Fibroblast of villous mesenchyme (primary cell): ENCODE results near the gene AKT1. TPM values are rescaled to one million over a fixed set of nuclear protein-coding genes. Genes with fewer than 3 reads are reported as not detected.

Source experiments
- DNase-seq: peaks from one replicate; pipeline ENCODE4 v3.0.0-alpha.2; 2010; ENCODE audit warnings: low read depth
- H3K4me3 ChIP-seq: 2 replicates; pipeline ENCODE4 v1.5.1; 2011; ENCODE audit warnings: low read depth, mild to moderate bottlenecking, low read length
- CTCF ChIP-seq: IDR thresholded peaks from 2 replicates; pipeline ENCODE4 v1.5.1; 2012; ENCODE audit warnings: low read depth, mild to moderate bottlenecking, low read length; ENCODE audit not compliant: insufficient read depth
- total RNA-seq: library from RNA; depleted of rRNA; stranded (reverse); fragments of >200 nt; gene quantifications from 2 replicates; pipeline ENCODE4 v1.2.3, GENCODE V29; 2012

The AKT1 gene
- total RNA-seq, 1 donor = 233 TPM

- DNase-seq = no peak
- TF ChIP-seq CTCF = no peak
- no peak overlapping the region for H3K4me3 ChIP-seq
Observed at GRCh38 chr14:104792101-104792884, 3.3 kb downstream of the AKT1 start.

- no peak for DNase-seq
- H3K4me3 ChIP-seq = no peak overlapping the region
- TF ChIP-seq CTCF = no peak
Observed at GRCh38 chr14:104791425-104791824, 4.1 kb downstream of the AKT1 start.

GRCh38 chr14:104789752-104790743, 5.5 kb downstream of the AKT1 start:
- DNase-seq = no peak
- no peak overlapping the region for H3K4me3 ChIP-seq
- no peak for TF ChIP-seq CTCF

GRCh38 chr14:104788873-104789663, 6.5 kb downstream of the AKT1 start:
- no peak for TF ChIP-seq CTCF
- DNase-seq = no peak
- no peak overlapping the region for H3K4me3 ChIP-seq

GRCh38 chr14:104788161-104788818, 7.3 kb downstream of the AKT1 start:
- H3K4me3 ChIP-seq = no peak overlapping the region
- no peak for DNase-seq
- TF ChIP-seq CTCF = no peak

- no peak for TF ChIP-seq CTCF
- no peak overlapping the region for H3K4me3 ChIP-seq
- no peak for DNase-seq
Observed at GRCh38 chr14:104787736-104788135, 7.8 kb downstream of the AKT1 start.
